Measurements from ENCODE around the gene UBQLN3. TPM values are rescaled to one million over a fixed set of nuclear protein-coding genes. Genes with fewer than 3 reads are reported as not detected.
A peak's percentile ranks its signal among the peaks of the same experiment; 100 is the strongest.

UBQLN3 gene
- total RNA-seq: not detected in 2 replicates

DNA sequence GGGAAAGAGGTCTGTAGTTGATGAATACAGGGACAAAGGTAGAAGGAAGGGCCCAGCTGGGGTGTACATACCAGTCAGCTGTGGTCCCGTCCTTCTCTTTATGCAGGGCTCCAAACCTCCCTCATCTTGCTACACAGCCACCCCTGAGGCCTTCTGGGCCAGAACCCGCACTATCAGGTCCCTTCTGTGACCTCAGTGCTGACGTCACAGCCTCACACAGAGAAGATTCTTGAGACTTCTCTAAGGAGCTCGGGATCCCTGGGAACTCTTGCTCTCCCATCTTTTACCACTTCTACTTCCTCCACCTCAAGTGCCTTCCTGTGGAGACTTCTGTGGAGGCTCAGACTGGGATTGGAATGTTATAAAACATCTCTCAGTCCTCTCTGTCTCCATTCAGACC, at the start of gene UBQLN3:
Gene UBQLN3 (minus strand): TSS at position 155 of the 400 bp plus-strand sequence. CDS start 399 bp downstream, outside the sequence.
- no peaks in the 10 kb centered on the region for H3K27me3 ChIP-seq (ENCODE audit: control insufficient read depth, insufficient read depth, low read length)
- H3K4me3 ChIP-seq (ENCODE audit: low read depth, low read length): no peak within 1 kb of the TSS
- TF ChIP-seq, protein P1, sequence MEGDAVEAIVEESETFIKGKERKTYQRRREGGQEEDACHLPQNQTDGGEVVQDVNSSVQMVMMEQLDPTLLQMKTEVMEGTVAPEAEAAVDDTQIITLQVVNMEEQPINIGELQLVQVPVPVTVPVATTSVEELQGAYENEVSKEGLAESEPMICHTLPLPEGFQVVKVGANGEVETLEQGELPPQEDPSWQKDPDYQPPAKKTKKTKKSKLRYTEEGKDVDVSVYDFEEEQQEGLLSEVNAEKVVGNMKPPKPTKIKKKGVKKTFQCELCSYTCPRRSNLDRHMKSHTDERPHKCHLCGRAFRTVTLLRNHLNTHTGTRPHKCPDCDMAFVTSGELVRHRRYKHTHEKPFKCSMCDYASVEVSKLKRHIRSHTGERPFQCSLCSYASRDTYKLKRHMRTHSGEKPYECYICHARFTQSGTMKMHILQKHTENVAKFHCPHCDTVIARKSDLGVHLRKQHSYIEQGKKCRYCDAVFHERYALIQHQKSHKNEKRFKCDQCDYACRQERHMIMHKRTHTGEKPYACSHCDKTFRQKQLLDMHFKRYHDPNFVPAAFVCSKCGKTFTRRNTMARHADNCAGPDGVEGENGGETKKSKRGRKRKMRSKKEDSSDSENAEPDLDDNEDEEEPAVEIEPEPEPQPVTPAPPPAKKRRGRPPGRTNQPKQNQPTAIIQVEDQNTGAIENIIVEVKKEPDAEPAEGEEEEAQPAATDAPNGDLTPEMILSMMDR (IDR thresholded peaks at IDR 0.05; ENCODE audit: insufficient read depth, low read length, poor library complexity, severe bottlenecking): no peak
- no peak for DNase-seq (ENCODE audit: low read depth)
- H3K36me3 ChIP-seq (ENCODE audit: control insufficient read depth, insufficient read depth, low read length): no peaks in the 10 kb centered on the region

DNA sequence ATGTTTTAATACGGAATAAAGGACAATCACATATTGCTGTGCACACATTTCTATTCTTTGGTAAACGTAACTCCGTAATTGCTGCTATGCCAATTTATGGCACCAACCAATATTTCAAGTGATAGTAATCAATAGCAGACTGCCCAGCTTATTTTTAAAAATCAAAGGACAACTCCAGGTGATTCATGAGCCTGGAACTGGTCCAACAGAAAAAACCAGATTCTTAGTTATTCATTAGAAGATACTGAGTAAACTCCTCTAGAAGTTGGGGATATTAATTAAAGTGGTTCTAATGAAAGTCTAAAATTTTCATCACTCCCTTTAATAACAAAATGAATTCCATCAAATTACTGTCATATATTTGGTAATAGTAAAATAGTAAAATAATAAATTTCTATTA, 48.0 kb upstream of the UBQLN3 start:
- no peaks in the 10 kb centered on the region for H3K27me3 ChIP-seq (ENCODE audit: control insufficient read depth, insufficient read depth, low read length)
- H3K36me3 ChIP-seq (ENCODE audit: control insufficient read depth, insufficient read depth, low read length): no peaks in the 10 kb centered on the region
- H3K4me3 ChIP-seq (ENCODE audit: low read depth, low read length): no peak overlapping the region
- DNase-seq (ENCODE audit: low read depth): no peak
- TF ChIP-seq, protein P1 (IDR thresholded peaks at IDR 0.05; ENCODE audit: insufficient read depth, low read length, poor library complexity, severe bottlenecking): no peak

DNA sequence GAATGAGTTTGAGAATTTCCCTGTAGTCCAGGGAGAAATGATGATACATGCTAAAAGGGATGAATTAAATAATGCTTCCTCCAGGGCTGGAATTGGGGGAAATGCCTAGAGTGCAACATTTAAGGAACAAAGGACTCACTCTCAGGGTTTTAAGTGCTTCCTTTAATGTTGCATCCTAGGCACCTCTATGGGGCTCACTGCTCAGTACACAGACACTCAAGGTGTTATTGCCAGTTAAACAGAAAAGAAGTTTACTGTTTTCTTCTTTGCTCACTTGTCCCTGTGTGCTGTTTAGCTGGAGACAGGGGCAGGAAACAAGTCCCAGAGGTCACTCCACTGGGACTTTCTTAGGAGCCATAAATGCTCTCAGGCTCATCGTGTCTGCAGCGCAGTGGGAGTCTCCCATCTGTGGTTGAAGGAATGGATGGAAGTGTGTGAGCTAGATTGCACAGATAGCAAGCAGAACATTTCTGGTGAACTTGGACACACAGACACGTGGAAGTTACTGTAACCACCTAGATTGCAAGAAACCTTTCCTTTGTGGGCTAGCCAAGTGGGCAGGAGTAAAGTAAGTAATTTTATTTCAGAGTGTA, 46.9 kb upstream of the UBQLN3 start:
- H3K36me3 ChIP-seq (ENCODE audit: control insufficient read depth, insufficient read depth, low read length): no peaks in the 10 kb centered on the region
- TF ChIP-seq, protein P1 (IDR thresholded peaks at IDR 0.05; ENCODE audit: insufficient read depth, low read length, poor library complexity, severe bottlenecking): no peak
- no peaks in the 10 kb centered on the region for H3K27me3 ChIP-seq (ENCODE audit: control insufficient read depth, insufficient read depth, low read length)
- DNase-seq (ENCODE audit: low read depth): no peak
- no peak overlapping the region for H3K4me3 ChIP-seq (ENCODE audit: low read depth, low read length)

DNA sequence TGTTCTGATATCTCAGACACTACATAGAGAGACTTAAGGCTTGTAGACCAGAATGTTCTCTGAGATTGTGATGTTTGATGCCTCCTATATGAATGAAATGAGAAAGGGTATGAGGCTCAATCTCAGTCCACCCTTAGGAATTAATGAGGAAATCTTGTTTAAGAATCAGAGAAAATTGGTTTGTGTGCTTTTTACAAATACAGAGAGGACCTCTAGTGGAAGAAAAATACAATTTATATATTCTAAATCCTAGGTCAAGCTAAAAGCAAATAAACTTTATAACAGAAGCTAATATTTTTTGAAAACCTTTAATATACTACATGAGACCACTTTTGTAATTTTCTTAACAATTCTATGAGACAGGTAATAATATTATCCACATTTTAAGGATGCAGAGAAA, 43.6 kb upstream of the UBQLN3 start:
- TF ChIP-seq, protein P1 (IDR thresholded peaks at IDR 0.05; ENCODE audit: insufficient read depth, low read length, poor library complexity, severe bottlenecking): peak; percentile 11
- H3K4me3 ChIP-seq (ENCODE audit: low read depth, low read length): no peak overlapping the region

DNA sequence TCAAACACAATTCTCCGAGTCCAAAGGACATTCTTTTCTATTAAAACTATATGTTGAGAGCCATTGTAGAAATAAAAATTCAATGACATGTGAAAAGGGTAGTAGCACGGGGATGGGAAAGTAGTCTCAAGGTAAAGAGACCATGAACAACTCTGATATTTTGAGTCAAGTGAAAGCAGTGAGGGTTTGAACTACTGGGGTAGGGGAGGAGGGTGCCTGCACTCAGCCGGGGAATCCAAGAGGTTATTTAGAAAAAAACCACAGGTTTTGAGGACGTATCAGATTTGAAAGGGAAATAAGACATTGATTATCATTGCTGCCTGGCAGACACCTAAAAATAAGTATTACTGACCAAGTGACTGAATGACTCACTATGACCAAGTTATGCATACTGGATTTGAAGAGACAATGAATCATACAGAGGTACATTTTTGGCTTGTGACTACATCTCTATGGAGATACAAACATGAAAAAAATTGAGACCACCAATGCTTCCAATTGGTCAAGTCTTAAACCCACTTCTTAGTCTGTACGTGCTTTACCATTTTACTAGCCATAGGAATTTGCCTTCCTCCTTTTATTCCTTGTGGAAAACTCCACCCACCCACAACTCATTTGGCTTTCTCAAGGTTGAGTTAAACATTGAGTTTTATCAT, 40.8 kb upstream of the UBQLN3 start:
- TF ChIP-seq, protein P1 (IDR thresholded peaks at IDR 0.05; ENCODE audit: insufficient read depth, low read length, poor library complexity, severe bottlenecking): no peak
- DNase-seq (ENCODE audit: low read depth): peak; percentile 51
- Histone ChIP-seq H3K4me3 (ENCODE audit: low read depth, low read length) (no peak overlapping the region), H3K36me3 (ENCODE audit: control insufficient read depth, insufficient read depth, low read length) (no peaks in the 10 kb centered on the region), H3K27me3 (ENCODE audit: control insufficient read depth, insufficient read depth, low read length) (no peaks in the 10 kb centered on the region)

More for the DNA sequence above, 43.6 kb upstream of the UBQLN3 start:
- no peak for DNase-seq (ENCODE audit: low read depth)
- H3K36me3 ChIP-seq (ENCODE audit: control insufficient read depth, insufficient read depth, low read length): no peaks in the 10 kb centered on the region
- H3K27me3 ChIP-seq (ENCODE audit: control insufficient read depth, insufficient read depth, low read length): no peaks in the 10 kb centered on the region
